ENCODE measurements around the gene GGA2.

GGA2 gene

DNA sequence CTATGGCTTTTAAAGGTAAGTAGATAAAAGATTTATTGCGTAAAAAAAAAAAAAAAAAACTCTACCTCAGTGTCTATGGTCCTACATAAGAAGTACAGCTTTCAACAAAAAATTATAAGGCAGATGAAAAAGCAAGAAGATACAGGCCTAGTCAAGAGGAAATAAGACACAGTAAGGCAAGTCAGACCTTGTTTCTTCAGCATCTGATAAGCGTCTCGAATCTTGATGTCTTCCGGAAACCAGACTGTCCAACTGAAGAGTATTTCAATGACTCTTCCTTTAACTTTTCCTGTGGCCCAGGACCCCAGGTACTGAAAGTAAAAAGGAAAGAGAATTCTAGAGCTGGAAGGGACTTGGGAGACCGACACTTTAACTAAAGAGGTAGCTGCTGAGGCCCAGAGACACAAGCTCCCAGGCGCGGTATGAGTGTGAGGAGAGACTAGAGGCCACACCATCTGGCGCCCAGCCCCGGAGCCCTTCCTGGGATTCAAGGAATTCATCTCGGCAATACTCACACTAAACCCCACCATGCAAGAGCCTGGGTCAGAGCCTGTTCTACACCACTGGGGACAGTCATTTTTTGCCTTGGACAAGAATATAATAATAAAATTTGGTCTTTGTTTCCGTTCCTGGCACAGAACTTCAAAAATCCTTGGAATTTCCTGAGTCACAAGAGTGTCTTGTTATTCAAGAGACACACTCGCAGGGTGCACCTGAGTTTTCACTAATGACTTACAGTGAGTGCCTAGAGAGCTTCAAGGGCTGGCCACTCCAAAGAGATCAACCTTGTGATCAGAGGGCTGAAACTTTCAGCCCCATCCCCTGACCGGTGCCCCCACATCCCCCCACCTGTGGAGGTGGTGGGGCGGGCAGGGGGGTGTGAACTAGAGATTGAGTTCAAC lies 18.6 kb downstream of the GGA2 start:
- TF ChIP-seq SIN3A (IDR thresholded peaks at IDR 0.05; ENCODE audit: borderline replicate concordance, insufficient read depth, low read length) (no peak), TAF1 (IDR thresholded peaks at IDR 0.05; ENCODE audit: borderline replicate concordance, insufficient read depth, low read length) (no peak), REST (IDR thresholded peaks at IDR 0.05; ENCODE audit: insufficient read depth in 1 of 2, low read depth in 2 of 2, low read length in 2 of 2) (no peak), POLR2AphosphoS5 (IDR thresholded peaks at IDR 0.05; ENCODE audit: low read depth, low read length) (no peak)

DNA sequence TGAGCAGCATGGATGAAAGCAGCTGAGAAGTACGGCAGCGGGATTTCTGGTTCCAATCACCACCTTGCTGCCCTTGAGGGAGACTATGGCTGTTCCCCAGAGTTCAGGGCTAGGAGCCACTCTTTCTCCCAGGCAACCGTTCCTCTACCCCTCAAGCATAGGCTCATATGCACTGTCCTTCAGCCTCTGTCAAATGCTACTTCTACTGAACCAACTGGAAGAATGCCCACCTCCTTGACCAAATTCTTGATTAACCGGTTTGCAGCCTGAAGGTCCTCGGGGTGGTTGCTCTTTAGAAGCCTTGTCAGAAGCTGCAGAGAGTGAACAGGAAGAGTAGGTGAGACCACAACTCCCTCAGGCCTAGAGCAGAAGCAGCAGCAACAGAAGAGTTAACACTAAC lies 23.8 kb downstream of the GGA2 start:
- TF ChIP-seq FOXP2 (optimal IDR thresholded peaks at IDR 0.05; ENCODE audit: borderline replicate concordance, extremely low read depth, extremely low read length, insufficient read depth) (no peak), SIN3A (IDR thresholded peaks at IDR 0.05; ENCODE audit: borderline replicate concordance, insufficient read depth, low read length) (no peak), REST (IDR thresholded peaks at IDR 0.05; ENCODE audit: insufficient read depth in 1 of 2, low read depth in 2 of 2, low read length in 2 of 2) (no peak)

GRCh38 chr16:23485841-23486240 lies 24.5 kb downstream of the GGA2 start:
- TF ChIP-seq REST (IDR thresholded peaks at IDR 0.05; ENCODE audit: insufficient read depth in 1 of 2, low read depth in 2 of 2, low read length in 2 of 2), result no peak

- TF ChIP-seq TAF1 (IDR thresholded peaks at IDR 0.05; ENCODE audit: borderline replicate concordance, insufficient read depth, low read length) (no peak), REST (IDR thresholded peaks at IDR 0.05; ENCODE audit: insufficient read depth in 1 of 2, low read depth in 2 of 2, low read length in 2 of 2) (no peak)
Observed at GRCh38 chr16:23485257-23485614, 25.1 kb downstream of the GGA2 start.

DNA sequence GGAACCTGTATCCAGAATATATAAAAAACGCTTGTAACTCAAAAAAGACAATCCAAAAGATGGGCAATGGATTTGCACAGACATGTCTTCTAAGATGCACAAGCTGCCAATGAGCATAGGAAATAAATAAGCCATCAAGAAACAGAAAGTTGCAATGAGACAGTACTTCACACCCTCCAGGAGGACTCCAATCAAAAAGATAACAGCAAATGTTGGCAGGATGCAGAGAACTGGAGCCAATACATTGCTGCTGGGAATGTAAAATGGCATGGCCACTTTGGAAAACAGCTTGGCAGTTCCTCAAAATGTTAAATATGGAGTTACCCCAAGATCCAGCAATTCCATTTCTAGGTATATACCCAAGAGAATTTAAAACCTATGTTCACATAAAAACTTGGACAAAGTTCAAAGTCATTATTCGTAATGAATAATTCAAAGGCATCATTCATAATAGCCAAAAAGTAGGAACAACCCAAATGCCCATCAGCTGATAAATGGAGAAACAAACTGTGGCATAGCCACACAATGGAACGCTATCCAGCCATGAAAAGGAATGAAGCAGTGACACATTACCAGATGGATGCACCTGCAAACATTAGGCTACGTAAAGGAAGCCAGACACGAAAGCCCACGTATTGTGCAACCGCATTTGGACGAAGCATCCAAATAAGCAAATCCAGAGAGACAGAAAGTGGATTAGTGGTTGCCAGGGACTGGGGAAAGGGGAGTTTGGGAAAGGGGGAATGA lies 25.6 kb downstream of the GGA2 start:
- TF ChIP-seq POLR2AphosphoS5 (IDR thresholded peaks at IDR 0.05; ENCODE audit: low read depth, low read length) (no peak), SIN3A (IDR thresholded peaks at IDR 0.05; ENCODE audit: borderline replicate concordance, insufficient read depth, low read length) (no peak), REST (IDR thresholded peaks at IDR 0.05; ENCODE audit: insufficient read depth in 1 of 2, low read depth in 2 of 2, low read length in 2 of 2) (no peak), FOXP2 (optimal IDR thresholded peaks at IDR 0.05; ENCODE audit: borderline replicate concordance, extremely low read depth, extremely low read length, insufficient read depth) (no peak), TAF1 (IDR thresholded peaks at IDR 0.05; ENCODE audit: borderline replicate concordance, insufficient read depth, low read length) (no peak)
